Measurements from ENCODE around the gene PAH.

GRCh38 chr12:102880783-102881182 lies 36.3 kb downstream of the PAH start:
- TF ChIP-seq, protein P1, sequence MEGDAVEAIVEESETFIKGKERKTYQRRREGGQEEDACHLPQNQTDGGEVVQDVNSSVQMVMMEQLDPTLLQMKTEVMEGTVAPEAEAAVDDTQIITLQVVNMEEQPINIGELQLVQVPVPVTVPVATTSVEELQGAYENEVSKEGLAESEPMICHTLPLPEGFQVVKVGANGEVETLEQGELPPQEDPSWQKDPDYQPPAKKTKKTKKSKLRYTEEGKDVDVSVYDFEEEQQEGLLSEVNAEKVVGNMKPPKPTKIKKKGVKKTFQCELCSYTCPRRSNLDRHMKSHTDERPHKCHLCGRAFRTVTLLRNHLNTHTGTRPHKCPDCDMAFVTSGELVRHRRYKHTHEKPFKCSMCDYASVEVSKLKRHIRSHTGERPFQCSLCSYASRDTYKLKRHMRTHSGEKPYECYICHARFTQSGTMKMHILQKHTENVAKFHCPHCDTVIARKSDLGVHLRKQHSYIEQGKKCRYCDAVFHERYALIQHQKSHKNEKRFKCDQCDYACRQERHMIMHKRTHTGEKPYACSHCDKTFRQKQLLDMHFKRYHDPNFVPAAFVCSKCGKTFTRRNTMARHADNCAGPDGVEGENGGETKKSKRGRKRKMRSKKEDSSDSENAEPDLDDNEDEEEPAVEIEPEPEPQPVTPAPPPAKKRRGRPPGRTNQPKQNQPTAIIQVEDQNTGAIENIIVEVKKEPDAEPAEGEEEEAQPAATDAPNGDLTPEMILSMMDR (IDR thresholded peaks at IDR 0.05), result no peak
- TF ChIP-seq POLR2A (IDR thresholded peaks at IDR 0.05), result no peak

Data from thyroid gland (tissue), 4 donors.